ENCODE results near the gene THTPA.

Gene THTPA

DNA sequence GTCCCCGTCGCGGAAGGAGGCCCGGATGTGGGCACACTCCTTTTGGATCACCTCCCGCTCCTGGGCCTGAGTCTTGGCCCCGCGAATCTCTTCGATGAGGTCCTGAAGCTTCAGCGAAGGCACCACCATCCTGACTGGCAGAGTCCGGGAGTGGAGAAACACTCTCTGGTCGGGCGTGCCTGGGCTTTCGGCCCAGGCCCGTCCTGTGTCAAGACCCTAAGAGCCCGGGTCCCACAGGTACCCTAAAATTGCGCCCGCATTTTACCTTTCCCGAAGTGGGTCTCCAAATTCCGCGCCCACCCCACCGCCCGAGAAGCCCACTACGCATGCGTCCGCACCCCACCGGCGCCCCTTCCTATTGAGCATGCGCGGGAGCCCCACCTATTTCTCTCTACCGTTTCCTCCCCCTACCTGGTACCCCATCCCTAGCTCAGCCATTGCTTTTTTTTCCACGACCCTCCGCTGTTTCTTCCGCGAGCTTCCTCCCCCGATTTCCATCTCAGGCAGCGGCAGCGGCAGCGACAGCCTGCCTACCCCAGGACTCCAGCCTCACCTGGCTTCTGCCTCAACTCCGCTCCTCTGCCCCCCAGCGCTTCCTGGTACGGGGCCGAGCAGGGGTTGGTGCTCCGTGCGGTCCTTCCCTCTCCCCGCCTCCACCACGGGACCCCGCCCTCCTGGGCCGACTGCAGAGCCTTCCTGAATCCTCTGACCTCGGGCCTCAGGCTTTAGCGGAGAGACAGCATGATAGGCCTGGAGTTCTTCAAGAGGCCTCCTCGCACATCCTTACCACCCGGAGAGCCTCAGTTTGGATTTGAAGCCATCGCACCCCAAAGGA lies 11.3 kb downstream of the THTPA start, which contains the start of gene AP1G2:
Gene AP1G2, minus strand, starts transcription at position 606 of the 835 bp plus-strand sequence. Its CDS starts 477 bp downstream, at position 129.
- peak; percentile 81 to 95 for DNase-seq (ENCODE audit: low read depth in 2 of 2)

DNA sequence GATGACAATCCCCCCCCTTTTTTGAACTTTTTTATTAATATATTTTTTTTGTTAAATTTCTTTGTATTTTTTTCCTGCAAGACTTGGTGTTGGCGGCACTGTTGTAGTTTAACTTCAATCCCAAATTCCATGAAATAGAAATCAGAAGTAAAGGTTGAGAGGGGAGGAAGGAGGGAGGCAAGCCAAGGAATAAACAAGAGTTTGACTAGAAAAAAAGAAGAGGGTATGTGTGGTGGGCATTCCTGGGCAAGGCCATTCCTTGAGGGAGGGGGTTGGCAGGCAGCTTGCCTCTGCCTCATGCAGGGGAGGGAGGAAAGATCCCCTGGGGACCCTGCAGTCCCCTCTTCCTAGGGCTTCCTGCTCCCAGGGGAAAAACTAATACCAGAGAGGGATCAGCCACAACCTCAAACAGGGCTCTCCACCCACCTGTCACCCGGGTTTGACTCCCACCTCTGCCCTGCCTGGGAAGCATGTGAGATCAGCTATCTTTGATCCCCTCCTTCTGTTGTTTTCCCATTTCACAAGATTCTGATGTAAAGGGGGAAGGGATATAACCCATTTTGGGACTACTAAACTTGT lies 12.0 kb downstream of the THTPA start:
- DNase-seq (ENCODE audit: low read depth in 2 of 2) = no peak

DNA sequence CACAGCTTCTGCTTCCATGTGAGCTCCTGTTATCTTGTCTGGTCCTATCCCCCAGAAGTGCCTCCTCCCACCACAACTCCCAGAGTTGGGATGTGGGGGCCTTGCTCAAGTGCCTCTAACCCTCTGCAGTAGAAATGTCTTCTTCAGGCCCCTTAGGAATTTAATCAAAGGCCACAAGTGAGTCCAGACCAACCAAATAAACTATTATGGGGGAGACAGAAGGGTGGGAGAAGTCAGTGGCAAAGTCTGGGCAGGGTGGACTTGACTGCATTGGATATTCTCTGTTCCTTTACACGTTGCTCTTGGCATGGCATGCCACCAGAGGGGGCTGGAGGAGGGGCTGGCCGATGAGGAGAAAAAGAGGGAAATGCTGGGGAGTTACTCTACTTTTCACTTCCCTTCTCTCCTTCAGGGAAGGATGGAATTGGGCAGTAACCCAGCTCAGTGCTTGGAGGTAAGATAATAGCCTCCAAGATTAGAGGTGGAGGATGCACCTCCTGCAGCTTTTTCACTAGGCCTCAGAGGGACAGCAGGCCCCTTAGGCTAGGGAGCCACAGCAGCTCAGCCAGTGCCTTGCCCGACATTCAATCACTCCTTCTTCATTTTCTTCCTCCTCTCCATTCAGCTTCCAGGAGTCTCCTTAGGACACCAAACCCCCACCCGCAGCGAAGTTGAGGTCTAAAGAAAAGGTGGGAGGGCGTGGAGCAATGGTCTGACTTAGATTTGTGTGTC lies 12.7 kb downstream of the THTPA start:
- no peak for DNase-seq (ENCODE audit: low read depth in 2 of 2)

DNA sequence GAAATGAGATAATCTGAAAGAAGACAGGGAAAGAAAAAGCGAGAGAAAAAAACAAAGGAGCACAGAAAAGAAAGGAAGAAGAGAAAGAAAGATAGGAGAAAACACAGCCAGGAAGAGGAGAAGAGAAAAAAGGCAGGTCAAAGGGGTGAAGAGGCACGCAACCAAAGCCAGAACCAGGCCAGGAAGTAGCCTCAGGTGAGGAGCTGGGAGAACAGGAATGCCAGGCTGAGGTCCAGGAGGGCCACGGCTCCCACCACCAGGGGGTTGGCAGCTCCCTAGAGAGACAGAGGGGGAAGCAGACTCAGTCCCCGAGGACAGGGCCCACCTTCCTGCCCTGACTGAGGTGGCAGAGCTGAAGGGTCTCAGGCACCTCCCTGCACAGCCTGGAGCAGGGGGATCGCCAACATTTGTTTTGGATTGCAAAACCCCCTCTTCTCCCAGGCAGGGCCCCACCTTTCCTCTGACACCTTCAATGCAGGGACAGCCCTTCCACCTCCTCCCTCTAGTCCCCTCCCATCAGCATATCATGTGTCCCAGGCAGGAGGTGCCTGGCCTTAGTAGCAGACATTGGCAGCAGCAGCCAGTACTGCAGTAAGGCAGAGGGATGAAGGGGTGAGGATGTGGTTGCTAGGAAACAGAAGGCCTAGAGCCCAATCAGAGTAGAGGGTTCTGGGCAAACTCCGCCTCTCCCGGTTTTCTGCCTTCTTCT lies 13.5 kb downstream of the THTPA start:
- no peak for DNase-seq (ENCODE audit: low read depth in 2 of 2)

DNA sequence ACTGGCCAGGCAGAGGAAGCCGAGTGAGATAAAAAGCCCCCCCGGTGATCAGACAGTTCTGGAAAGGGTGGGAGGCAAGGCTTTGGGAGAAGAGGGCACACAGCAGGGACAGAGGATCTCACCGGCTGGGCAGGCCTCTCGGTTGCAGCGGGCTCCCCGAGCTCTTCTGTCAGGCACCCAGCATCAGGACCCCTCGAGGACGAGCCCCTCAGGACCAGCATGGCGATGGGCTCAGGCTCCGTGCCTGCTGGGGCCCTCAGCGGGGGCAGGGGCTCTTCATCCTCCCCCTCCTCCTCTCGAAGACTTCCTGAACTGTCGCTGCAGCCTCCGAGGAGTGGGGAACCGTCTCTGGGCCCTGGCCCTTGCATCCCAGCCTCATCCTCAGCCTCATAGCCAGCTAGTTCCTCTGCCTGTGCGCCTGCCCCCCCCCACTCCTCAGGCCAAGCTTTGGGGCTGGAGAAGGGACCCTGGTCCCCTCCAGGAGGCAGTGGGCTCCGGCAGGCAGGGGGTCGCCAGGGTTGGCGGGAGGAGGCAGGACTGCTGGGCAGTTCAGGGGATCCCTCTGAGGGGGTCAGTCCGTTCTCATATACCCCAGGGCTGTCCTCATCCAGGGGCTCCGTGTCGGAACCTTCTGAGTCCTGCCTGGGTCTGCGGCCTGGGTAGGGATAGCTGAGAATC lies 14.9 kb downstream of the THTPA start:
- DNase-seq (ENCODE audit: low read depth in 2 of 2) = no peak

DNA sequence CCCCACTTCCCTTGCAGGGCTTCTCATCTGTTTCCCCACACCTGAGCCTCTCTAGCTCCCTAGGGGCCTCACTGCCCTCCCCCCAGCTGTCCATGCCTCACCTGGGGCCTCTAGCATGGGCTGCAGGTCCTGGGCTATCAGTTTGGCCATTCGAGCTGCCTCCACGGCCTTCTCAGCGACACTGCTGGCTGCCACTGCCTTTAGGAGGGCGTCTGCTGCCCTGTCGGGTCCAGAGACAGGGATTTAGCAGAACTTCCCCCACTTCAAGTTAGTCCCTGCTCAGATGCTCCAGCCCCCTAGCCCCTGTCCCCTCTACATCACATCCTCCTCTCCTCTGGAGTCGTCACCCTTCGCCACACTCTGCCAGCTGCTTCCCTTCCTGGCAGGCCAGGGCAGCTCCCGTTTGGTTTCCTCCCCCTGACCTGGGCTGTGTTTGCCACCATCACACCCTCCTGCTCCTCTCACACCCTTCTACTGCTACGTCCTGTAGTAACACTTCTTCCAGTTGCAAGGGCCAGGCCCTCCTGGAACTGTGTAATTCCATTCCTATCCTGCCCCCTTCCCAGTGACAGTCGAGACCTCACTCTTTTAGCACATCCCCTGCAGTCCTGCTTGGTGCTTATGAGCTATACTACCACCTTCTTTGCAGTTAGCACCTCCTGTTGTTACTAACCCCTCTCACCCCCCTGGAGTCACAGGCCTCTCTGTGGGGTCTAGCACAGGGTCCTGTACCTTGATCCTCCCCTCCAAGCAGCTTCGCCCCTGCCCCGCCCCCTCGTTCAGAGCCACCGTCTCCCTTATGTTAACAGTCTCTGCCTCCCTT lies 15.8 kb downstream of the THTPA start:
- DNase-seq (ENCODE audit: low read depth in 2 of 2) = no peak

DNA sequence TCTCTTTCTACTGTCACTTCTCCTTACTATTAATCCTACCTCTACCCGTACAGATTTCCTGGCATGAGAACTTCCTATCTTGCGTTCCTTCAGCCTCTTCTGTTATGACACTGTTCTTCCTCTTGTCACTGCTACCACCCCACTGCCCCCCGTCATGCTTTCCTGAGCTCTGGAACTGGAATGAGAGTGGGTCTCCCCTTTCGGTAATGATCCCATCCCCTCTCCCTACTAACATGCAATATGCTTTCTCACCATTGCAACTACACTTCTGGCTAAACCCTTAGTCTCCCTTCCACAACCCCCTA lies 16.4 kb downstream of the THTPA start:
- no peak for DNase-seq (ENCODE audit: low read depth in 2 of 2)

DNA sequence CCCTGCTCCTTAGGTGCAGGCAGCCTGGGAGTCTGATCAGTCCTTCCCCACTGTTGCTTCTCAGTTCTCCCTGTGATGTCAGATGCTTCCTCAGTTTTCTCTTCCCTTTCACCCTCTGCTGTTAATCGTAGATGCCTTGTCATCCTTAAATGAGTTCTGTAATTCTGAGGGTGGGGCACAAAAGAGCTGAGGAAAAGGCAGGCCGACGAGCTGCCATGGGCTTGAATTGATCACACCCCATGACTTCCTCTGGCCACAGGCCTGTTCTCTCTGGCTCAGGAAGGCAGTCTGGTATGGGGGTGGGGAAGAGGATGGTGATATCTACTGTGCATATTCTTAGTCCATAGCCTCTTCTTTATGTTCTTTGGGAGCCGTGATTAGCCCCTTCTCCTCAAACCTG lies 16.8 kb downstream of the THTPA start:
- DNase-seq (ENCODE audit: low read depth in 2 of 2) = no peak

DNA sequence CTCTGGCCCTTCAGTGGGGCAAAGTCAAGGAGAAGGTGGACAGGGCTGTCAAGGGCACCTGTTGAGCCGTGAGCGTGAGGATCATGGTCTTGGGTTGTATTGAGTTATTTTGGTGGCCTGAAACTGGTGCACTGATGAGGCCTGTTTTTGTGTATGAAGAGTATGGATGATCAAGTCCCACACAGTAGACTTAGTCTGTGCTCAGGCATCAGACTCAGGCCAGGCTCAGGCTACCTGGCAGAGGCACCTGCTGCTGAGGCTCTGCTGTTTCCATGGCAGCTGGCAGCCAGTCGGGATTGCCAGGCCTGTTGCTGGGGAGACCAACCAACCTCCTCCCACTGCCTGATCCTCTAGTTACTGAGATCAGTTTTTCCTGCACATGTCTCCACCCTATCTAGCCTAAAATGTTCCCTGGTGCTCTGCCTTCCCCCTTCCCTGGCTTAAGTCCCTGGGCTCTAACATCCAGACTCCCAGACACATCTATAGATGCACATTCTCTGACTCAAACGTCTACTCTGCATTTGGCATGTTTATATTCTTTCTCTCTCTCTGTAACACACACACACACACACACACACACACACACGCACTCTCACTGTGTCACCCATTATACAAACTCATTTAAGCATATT lies 17.4 kb downstream of the THTPA start:
- no peak for DNase-seq (ENCODE audit: low read depth in 2 of 2)

DNA sequence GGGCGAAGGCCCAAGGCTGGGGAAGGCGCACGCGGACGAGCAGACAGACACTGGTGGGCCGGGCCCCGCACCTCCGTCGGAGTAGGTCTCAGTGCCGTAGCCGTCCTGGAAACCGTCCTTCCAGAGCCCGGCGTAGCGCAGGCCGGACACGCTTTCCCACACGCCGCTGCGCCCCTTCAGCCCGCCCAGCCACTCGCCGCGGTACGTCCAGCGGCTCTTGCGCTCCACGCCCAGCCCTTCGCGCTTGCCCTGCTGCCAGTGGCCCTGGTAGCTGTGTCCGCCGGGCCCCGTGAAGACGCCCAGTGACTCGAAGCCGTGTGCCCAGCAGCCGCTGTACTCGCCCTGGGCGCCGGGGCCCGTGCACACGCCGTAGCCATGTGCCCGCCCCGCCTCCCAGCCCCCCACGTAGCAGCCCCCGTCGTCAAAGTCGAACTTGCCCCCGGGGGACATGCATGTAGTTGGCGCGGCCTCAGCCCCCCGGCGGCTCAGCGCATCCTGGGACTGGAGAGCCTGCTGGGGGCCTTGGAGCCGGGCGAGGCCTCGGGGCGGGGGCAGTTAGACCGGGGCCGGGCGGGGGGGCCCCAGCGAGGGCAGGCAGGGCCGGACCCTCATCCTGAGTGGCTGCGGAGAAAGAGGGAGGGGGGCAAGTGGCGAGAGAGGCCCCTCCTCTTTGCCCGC lies 21.1 kb downstream of the THTPA start:
- no peak for DNase-seq (ENCODE audit: low read depth in 2 of 2)

DNA sequence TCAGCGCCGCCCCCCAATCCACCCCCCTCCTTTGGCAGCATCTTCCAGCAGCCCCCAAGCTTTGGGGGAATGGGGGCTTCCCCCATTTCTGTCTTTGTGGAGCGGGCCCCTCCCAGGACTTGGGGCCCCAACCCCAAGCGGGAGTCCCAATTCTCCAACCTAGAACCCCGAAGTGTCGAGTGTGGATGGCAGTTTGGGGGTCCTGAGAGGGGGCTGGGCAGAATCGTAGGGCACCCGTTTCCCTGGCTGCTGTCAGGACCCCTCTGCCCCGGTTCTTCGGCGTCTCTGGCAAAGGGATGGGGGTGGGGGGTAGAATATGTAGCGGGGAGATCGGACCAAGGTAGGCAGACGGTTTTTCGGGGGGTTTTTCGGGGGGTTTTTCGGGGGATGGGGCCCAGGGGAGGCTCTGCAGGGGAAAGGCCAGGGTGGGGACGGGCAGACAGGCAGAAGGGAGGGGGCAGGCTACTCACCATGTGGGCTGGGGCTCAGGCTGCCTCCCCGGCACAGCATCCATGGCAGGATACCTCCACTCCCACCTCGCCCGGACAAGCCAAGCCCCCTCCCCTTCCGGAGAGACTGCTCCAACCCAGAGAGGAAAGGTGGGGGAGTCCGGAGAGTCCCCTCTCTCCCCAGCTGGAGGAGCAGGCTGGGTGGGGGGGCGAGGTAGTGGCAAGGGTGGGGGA lies 21.8 kb downstream of the THTPA start:
- DNase-seq (ENCODE audit: low read depth in 2 of 2) = no peak

DNA sequence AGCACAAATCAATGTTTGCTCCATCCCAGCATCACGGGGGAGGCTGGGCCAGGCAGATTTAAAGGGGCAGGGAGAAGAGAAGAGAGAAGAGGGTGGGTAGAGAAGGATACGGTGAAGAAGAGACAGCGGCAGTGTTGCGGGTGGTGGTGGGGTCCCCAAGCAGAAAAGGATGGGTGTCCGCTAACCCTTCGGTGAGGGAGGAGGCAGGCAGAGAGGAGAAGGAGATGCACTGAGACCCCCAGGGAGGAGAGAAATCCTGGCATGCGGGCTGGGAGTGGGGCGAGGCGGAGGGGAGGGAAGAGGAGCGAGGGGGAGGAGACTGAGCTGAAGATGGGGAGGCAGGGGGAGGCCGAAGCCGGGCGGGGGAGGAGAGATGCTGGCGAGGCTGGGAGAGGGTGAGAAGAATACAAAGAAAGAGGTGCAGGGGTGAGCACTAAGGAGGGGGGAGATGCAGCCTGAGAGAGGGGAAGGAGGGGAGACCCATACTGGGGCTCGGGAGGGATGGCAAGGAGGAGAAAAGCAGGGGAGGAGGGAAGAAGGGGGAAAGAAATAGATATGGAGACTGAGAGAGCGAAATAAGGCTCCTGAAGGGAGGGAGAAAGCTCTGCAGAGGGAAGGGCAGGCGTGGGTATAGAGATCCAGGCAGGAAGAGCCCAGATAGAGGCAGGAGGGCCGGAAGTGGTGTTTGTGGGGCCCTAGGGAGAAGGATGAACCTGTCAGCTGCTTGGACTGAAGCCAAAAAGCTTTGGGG lies 22.7 kb downstream of the THTPA start, which contains the start of gene JPH4:
Gene JPH4, minus strand, starts transcription at position 231 of the 751 bp plus-strand sequence. CDS start 1,337 bp downstream, outside the sequence.
- DNase-seq (ENCODE audit: low read depth in 2 of 2) = no peak

DNA sequence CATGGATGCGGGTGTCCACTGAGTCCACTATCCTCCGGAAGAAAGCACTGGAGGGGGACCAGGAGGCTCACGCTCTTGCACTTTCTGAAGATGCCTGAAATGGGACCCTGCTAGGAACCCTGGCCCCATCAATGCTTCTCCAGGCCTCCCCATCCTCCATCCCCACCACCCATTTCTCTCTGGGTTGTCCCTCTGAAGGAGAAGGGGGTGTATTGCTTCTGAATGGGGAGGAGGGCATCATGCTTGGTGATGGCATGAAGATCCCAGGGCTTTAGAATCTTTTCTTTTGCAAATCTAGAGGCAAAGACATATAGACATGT lies 23.2 kb downstream of the THTPA start:
- no peak for DNase-seq (ENCODE audit: low read depth in 2 of 2)

DNA sequence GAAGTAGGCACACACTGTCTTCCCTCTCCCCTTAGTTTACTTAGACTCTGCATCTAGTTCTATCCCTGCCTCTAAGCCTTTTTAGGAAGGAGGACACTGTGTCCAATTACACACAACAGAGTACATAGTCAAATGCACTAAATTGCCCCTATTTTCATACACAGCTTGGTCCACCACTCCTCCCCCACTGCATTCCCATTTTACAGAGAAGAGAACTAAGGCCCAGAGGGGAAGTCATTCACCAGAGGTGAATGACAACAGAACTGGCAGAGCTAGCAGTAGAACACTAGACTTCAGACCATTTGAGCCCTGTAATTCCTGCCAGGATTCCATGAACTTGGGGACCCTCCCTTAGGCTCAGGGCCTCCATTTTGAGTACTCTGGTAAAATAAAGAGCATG lies 23.7 kb downstream of the THTPA start:
- no peak for DNase-seq (ENCODE audit: low read depth in 2 of 2)

DNA sequence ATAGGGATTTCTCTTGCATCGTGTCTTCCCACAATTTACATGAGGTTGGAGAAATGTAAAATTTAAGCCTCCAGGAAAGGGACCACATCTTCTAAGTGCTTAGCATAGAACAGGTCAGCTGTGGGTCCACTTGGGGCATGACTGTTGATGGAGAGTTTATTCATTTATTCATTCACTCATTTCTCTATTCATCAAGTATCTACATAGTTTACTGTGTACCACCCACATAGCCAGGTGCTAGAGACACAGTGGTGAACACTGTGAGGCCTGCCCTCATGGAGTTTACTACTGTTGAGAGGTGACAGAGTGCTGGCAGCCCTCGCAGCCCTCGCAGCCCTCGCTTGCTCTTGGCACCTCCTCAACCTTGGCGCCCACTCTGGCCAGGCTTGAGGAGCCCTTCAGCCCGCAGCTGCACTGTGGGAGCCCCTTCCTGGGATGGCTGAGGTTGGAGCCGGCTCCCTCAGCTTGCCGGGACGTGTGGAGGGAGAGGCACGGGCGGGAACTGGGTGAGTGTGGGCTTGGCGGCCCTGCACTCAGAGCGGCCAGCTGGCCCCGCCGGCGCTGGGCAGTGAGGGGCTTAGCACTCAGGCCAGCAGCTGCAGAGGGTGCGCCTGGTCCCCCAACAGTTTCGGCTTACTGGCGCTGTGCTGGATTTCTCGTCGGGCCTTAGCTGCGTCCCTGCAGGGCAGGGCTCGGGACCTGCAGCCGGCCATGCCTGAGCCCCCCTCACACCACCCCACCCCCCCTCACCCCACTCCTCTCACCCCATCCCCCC lies 24.3 kb downstream of the THTPA start:
- no peak for DNase-seq (ENCODE audit: low read depth in 2 of 2)

DNA sequence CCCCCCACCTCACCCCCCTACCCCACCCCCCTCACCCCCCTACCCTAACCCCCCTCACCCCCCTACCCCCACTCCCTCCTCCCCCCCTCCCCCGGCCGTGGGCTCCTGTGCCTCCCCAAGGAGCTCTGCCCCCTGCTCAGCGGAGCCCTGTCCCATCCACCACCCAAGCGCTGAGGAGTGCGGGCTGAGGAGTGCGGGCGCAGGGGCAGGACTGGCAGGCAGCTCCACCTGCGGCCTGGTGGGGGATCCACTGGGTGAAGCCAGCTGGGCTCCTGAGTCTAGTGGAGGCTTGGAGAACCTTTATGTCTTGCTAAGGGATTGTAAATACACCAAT lies 24.8 kb downstream of the THTPA start:
- no peak for DNase-seq (ENCODE audit: low read depth in 2 of 2)

DNA sequence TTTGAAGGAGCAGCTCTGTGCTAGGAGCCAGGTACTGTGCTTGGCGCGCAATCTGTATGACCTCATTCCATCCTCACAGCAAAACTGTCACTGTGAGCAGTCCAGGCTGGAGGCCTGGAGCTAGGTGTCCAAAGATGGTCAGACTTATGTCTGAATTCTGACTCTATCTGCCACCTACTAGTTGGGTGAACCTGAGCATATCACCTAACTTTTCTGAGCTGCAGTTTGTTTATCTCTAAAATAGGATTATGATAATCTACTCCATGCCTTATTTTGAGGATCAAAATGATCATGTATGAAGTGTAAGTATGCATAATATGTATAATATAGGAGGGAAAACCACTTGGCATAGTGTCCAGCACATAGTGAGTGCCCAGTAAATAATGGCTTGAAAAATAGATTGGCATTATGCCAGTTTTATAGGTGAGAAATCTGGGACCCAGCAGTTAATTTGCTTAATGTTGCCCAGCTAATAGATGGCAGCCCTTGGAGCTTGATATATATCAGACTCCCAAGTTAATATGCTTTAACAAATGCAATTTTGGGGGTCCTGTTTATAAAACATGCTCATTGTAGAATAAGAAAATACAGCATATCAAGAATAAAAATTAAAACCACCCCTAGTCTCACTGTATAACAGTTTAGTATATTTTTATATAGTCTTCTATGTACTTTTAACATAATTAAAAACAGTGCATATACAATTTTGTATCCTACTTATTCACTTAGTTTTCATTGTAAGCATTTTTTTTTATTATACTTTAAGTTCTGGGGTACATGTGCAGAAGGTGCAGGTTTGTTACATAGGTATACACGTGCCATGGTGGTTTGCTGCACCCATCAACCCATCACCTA lies 27.1 kb downstream of the THTPA start:
- no peak for DNase-seq (ENCODE audit: low read depth in 2 of 2)

All from stimulated activated CD4-positive, alpha-beta T cell treated with anti-CD3 and anti-CD28 coated beads, Interleukin-4, amount 100 ng/mL, for 48 hours (primary cell).